22Rv1 (cell line): ENCODE data around the gene BSPH1.
"Not testable (repeated sequence)": the region's sequence is repeated elsewhere in the genome, so short reads cannot be mapped to it uniquely, and the experiment has no call there.

Source experiments
- H3K27ac ChIP-seq: fragments of 450-650 bp; 2 replicates; pipeline ENCODE4 v1.5.1; 2017
- CTCF ChIP-seq: fragments of 450-650 bp; IDR thresholded peaks from 2 replicates; pipeline ENCODE4 v1.5.1; 2017; ENCODE audit warnings: mild to moderate bottlenecking
- ZFX ChIP-seq: fragments of 450-650 bp; IDR thresholded peaks from 2 replicates; pipeline ENCODE4 v1.6.1; 2017; ENCODE audit warnings: antibody characterized with exemption, borderline replicate concordance

The BSPH1 gene

GRCh38 chr19:47996230-47996727, 4.3 kb upstream of the BSPH1 start:
- H3K27ac ChIP-seq, result no peak overlapping the region
- no peak for TF ChIP-seq CTCF

- H3K27ac ChIP-seq, result no peak within 1 kb of the TSS
- no peak for TF ChIP-seq ZFX
- TF ChIP-seq CTCF, result no peak
Observed at GRCh38 chr19:47994209-47994802, 2.3 kb upstream of the BSPH1 start, which contains the start of gene ELSPBP1. ELSPBP1 (plus strand) TSS chr19:47994632; CDS start chr19:48008668, 14,036 bp downstream.

- TF ChIP-seq ZFX (no peak), CTCF (no peak)
Observed at GRCh38 chr19:47991191-47991808, 670 bp downstream of the BSPH1 start.

GRCh38 chr19:47973529-47973928, 18.4 kb downstream of the BSPH1 start:
- H3K27ac ChIP-seq, result no peak overlapping the region
- TF ChIP-seq CTCF, result no peak
- TF ChIP-seq ZFX, result no peak

More at GRCh38 chr19:47991191-47991808, 670 bp downstream of the BSPH1 start:
- H3K27ac ChIP-seq, result no peak overlapping the region

- H3K27ac ChIP-seq, result not testable (repeated sequence)
Observed at GRCh38 chr19:47955936-47956335, 36.0 kb downstream of the BSPH1 start.

- not testable (repeated sequence) for H3K27ac ChIP-seq
Observed at GRCh38 chr19:47952132-47952531, 39.8 kb downstream of the BSPH1 start.

GRCh38 chr19:47949852-47950521, 42.0 kb downstream of the BSPH1 start:
- peak; percentile 75 for TF ChIP-seq CTCF

GRCh38 chr19:47928581-47928980, 63.4 kb downstream of the BSPH1 start:
- not testable (repeated sequence) for H3K27ac ChIP-seq

More at GRCh38 chr19:47949852-47950521, 42.0 kb downstream of the BSPH1 start:
- not testable (repeated sequence) for H3K27ac ChIP-seq
